Ishikawa (cell line): ENCODE results near the gene ICAM2.

ENCODE experiments used
- CEBPB ChIP-seq: IDR thresholded peaks from 2 replicates; pipeline ENCODE4 v1.6.1; 2012
- CREB1 ChIP-seq: IDR thresholded peaks from 2 replicates; pipeline ENCODE4 v1.6.1; 2012; ENCODE audit warnings: low read depth
- EGR1 ChIP-seq: IDR thresholded peaks from 2 replicates; pipeline ENCODE4 v1.6.1; 2012
- EP300 ChIP-seq: IDR thresholded peaks from 2 replicates; pipeline ENCODE4 v1.6.1; 2012; ENCODE audit warnings: borderline replicate concordance
- FOXM1 ChIP-seq: IDR thresholded peaks from 2 replicates; pipeline ENCODE4 v1.6.1; 2012; ENCODE audit warnings: low read depth, borderline replicate concordance
- NFIC ChIP-seq: IDR thresholded peaks from 2 replicates; pipeline ENCODE4 v1.6.1; 2012
- RAD21 ChIP-seq: IDR thresholded peaks from 2 replicates; pipeline ENCODE4 v1.6.1; 2012; ENCODE audit warnings: low read depth
- REST ChIP-seq: IDR thresholded peaks from 2 replicates; pipeline ENCODE4 v1.6.1; 2012; ENCODE audit warnings: low read depth, mild to moderate bottlenecking
- TAF1 ChIP-seq: IDR thresholded peaks from 2 replicates; pipeline ENCODE4 v1.6.1; 2012; ENCODE audit warnings: low read depth, mild to moderate bottlenecking
- TCF12 ChIP-seq: IDR thresholded peaks from 2 replicates; pipeline ENCODE4 v1.6.1; 2012; ENCODE audit warnings: low read depth
- TEAD4 ChIP-seq: IDR thresholded peaks from 2 replicates; pipeline ENCODE4 v1.6.1; 2012
- YY1 ChIP-seq: IDR thresholded peaks from 2 replicates; pipeline ENCODE4 v1.6.1; 2012; ENCODE audit warnings: low read depth
- ZBTB7A ChIP-seq: IDR thresholded peaks from 2 replicates; pipeline ENCODE4 v1.6.1; 2012; ENCODE audit warnings: low read depth
- TF ChIP-seq, protein P1 (sequence below): IDR thresholded peaks from 2 replicates; pipeline ENCODE4 v1.6.1; 2012
- TF ChIP-seq, protein P2 (sequence below): IDR thresholded peaks from 2 replicates; pipeline ENCODE4 v1.6.1; 2012

ICAM2 gene

DNA sequence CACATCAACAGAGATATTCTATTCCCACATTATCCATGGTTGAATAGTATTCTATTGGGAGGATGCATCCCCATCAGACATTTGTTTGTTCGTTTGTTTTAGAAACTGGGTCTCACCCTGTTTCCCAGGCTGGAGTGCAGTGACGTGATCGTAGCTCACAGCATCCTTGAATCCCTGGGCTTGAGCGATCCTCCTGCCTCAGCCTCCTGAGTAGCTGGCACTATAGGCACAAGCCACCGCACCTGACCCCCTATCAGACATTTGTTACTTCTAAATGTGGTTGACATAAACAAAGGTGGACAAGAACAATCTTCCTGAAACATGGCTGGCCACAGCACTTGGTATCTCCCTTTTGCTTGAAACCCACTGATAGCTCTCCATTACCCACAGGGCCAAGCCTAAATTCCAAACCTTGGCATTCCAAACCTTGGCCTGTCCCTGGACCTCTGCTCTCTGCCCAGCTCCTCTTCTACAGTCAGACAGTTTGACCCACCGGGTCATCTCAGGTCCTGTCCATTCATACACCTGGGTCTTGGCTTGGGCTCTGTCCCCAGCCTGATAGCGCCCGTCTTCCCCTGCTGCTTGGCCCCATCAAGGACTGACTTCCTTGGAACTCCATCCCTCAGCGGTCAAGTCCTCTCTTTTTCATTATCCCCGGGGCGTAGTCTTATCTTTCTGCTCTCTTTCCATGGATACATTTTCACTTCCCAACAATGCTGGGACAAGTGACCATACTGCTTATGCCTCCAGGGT, 23.8 kb downstream of the ICAM2 start:
- TF ChIP-seq EGR1 (no peak), NFIC (no peak), FOXM1 (no peak), EP300 (no peak), TEAD4 (no peak), RAD21 (no peak), TCF12 (no peak), TAF1 (no peak), CEBPB (no peak), CREB1 (no peak)

DNA sequence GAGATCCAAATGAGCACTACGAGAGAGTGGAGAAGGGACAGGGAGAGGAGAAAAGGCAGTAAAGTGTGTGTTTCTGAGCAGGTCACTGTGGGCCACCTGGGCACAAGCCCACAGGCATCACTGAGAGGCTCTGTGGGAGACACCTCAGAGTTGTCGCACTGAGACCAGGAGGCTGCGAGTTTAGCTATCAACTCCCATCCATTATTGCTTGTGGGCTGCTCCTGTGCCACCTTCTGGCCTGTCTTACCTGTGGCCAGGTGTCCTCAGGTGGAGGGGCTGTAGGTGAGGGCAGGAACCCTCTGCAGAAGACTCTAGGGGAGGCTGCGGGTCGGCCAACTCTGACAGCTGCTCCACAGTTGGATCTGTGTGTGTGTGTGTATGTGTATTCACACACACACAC, 24.8 kb downstream of the ICAM2 start:
- no peak for TF ChIP-seq TEAD4
- TF ChIP-seq, protein P1, sequence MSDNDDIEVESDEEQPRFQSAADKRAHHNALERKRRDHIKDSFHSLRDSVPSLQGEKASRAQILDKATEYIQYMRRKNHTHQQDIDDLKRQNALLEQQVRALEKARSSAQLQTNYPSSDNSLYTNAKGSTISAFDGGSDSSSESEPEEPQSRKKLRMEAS, result no peak
- no peak for TF ChIP-seq EP300
- no peak for TF ChIP-seq REST
- no peak for TF ChIP-seq TCF12

DNA sequence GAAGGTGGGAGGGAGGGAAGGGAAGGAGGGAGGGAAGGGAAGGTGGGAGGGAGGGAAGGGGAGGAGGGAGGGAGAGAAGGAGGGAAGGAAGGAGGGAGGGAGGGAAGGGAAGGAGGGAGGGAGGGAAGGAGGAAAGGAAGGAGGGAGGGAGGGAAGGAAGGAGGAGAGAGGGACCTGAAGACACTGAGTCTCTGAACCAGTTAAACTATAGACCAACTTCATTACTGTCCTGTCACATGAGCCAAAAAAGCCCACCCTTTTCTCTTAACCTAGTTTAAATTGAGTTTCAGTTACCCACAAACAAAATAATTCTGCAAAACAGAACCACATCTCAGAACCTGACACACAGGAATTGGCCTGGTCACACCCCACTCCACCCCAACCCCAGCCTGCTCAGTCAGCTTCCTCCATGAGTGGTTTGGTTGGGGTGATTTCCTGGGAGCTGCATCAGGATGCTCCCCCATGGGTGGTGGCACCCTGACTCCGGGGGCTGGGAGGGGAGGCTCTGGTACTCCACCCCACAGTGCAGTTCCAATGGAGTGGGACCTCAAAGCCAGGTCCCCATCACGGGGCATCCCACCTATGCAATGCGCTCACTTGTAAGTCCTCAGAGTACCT, 27.0 kb downstream of the ICAM2 start:
- TF ChIP-seq ZBTB7A (no peak), TEAD4 (no peak), CEBPB (no peak), EP300 (no peak), CREB1 (no peak), TAF1 (no peak), TCF12 (no peak), RAD21 (no peak), REST (no peak), YY1 (no peak), NFIC (no peak), FOXM1 (no peak), EGR1 (no peak)
- TF ChIP-seq, protein P2, sequence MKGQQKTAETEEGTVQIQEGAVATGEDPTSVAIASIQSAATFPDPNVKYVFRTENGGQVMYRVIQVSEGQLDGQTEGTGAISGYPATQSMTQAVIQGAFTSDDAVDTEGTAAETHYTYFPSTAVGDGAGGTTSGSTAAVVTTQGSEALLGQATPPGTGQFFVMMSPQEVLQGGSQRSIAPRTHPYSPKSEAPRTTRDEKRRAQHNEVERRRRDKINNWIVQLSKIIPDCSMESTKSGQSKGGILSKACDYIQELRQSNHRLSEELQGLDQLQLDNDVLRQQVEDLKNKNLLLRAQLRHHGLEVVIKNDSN, result no peak
- TF ChIP-seq, protein P1, result no peak

DNA sequence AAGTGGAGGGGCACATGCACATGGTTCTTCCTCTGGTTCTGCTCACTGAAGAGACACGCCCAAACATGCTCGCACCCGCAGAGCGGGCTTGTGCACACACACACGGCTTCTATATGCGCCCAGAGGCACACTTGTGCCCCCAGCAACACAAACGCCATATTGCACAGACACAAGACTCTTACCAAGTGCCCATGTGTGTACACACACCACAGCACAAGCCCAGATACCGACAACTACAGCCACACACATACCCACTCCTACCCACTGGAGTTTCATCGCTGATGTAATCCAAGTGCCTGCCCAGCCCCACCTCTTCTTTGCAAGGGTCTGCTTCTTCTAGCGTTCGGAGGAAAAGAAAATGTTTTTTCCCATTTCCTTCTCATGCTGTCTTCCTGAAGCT, 28.8 kb downstream of the ICAM2 start:
- TF ChIP-seq, protein P1, result no peak
- TF ChIP-seq CEBPB (no peak), TEAD4 (no peak), REST (no peak), CREB1 (no peak), TCF12 (no peak), FOXM1 (no peak), EGR1 (no peak), RAD21 (no peak)
- TF ChIP-seq, protein P2, result no peak
